CD4-positive, alpha-beta memory T cell (primary cell): Measurements from ENCODE around the gene GMDS. TPM values are rescaled to one million over a fixed set of nuclear protein-coding genes. Genes with fewer than 3 reads are reported as not detected.
"Not testable (repeated sequence)": the region's sequence is repeated elsewhere in the genome, so short reads cannot be mapped to it uniquely, and the experiment has no call there.

ENCODE experiments used
- CTCF ChIA-PET: fragments of 350-600 bp; sonication (Branson Sonifier 250); formaldehyde crosslinking; loops from one replicate; lab custom pipeline; 2021; ENCODE audit warnings: inconsistent platforms; ENCODE audit not compliant: partially characterized antibody; lab: Charles Lee
- POLR2A ChIA-PET: fragments of 350-600 bp; sonication (Branson Sonifier 250); formaldehyde crosslinking; loops from one replicate; lab custom pipeline; 2021; ENCODE audit not compliant: partially characterized antibody; lab: Charles Lee
- DNase-seq, 5 donors: peaks; one replicate each; pipeline versions ENCODE4 v3.0.0 to v3.0.0-alpha.2; 2020 to 2022; ENCODE audit warnings: mixed read lengths in 1 of 5
- H3K27ac ChIP-seq: one replicate; pipeline ENCODE4 v1.7.0; 2013; ENCODE audit warnings: low read depth, low read length
- H3K27me3 ChIP-seq: 2 replicates; pipeline ENCODE4 v1.7.0; 2013; ENCODE audit warnings: mild to moderate bottlenecking, low read length, moderate library complexity; ENCODE audit not compliant: insufficient read depth
- H3K36me3 ChIP-seq: 2 replicates; pipeline ENCODE4 v1.7.0; 2013; ENCODE audit warnings: mild to moderate bottlenecking, low read length, moderate library complexity; ENCODE audit not compliant: insufficient read depth
- H3K4me1 ChIP-seq: 2 replicates; pipeline ENCODE4 v1.7.0; 2013; ENCODE audit warnings: mild to moderate bottlenecking, low read length, moderate library complexity; ENCODE audit not compliant: insufficient read depth
- H3K4me3 ChIP-seq, 2 donors: one replicate each; pipeline ENCODE4 v1.7.0; 2013; ENCODE audit warnings: low read length in 2 of 2, mild to moderate bottlenecking in 1 of 2
- H3K9me3 ChIP-seq, 2 donors: one replicate each; pipeline ENCODE4 v1.7.0; 2013; ENCODE audit warnings: low read length in 2 of 2, control low read depth in 1 of 2; ENCODE audit not compliant: control insufficient read depth in 1 of 2
- H3K27ac Mint-ChIP-seq, 7 donors: one replicate each; pipeline ENCODE4 v1.8.0; 2020 to 2021; ENCODE audit warnings: mixed read lengths in 7 of 7, mild to moderate bottlenecking in 6 of 7, inconsistent platforms in 3 of 7, moderate library complexity in 3 of 7
- H3K27me3 Mint-ChIP-seq, 2 donors: one replicate each; pipeline ENCODE4 v1.8.0; 2020 to 2021; ENCODE audit warnings: mixed read lengths in 2 of 2
- H3K36me3 Mint-ChIP-seq, 2 donors: one replicate each; pipeline ENCODE4 v1.8.0; 2020 to 2021; ENCODE audit warnings: mixed read lengths in 2 of 2, inconsistent platforms in 1 of 2, mild to moderate bottlenecking in 1 of 2
- H3K4me1 Mint-ChIP-seq, 4 donors: one replicate each; pipeline ENCODE4 v1.8.0; 2020 to 2021; ENCODE audit warnings: mixed read lengths in 4 of 4, mild to moderate bottlenecking in 1 of 4
- H3K4me3 Mint-ChIP-seq, 8 donors: one replicate each; pipeline ENCODE4 v1.8.0; 2020 to 2021; ENCODE audit warnings: mixed read lengths in 8 of 8, mild to moderate bottlenecking in 7 of 8, moderate library complexity in 6 of 8, inconsistent platforms in 3 of 8
- H3K9me3 Mint-ChIP-seq, 8 donors: one replicate each; pipeline ENCODE4 v1.8.0; 2020 to 2021; ENCODE audit warnings: mixed read lengths in 8 of 8, mild to moderate bottlenecking in 5 of 8, inconsistent platforms in 3 of 8, moderate library complexity in 1 of 8
- intact Hi-C: fragments of 100-400 bp; cut with micrococcal nuclease; formaldehyde crosslinking; loops from one replicate; pipeline ENCODE4 v1.15.1; 2023
- polyA plus RNA-seq, 2 donors: library from polyadenylated mRNA; unstranded; fragments of 300-500 nt; fragmentation: Illumina TruSeq; gene quantifications; one replicate each; pipeline ENCODE4 v1.2.3, GENCODE V29; 2021
- total RNA-seq, 2 experiments: library from RNA; stranded (reverse); gene quantifications; one replicate each; pipeline ENCODE4 v1.2.3, GENCODE V29; 2021

Gene GMDS
- total and polyA plus RNA-seq, 4 experiments from 2014 or later: 12.1 to 24.0 (median 15.2) TPM

GRCh38 chr6:1698527-1698926, 546.9 kb downstream of the GMDS start:
- intact Hi-C loops: no loop called here
- H3K4me3 ChIP-seq: no peak overlapping the region
- H3K9me3 Mint-ChIP-seq: no peaks in the 10 kb centered on the region
- no peak overlapping the region for H3K27ac ChIP-seq
- H3K9me3 ChIP-seq: no peaks in the 10 kb centered on the region
- ChIA-PET POLR2A (no interaction called here), CTCF (interaction anchor here (0.9 kb wide), 1 partner anchor 21 kb away, joined by 3 read pairs; no protein-coding TSS in a partner anchor)
- no peaks in the 10 kb centered on the region for H3K27me3 ChIP-seq
- no peaks in the 10 kb centered on the region for H3K27me3 Mint-ChIP-seq
- H3K27ac Mint-ChIP-seq: no peak overlapping the region
- peaks cover 0 to 10% of the 10 kb centered on the region in 2 donors for H3K36me3 Mint-ChIP-seq
- no peaks in the 10 kb centered on the region for H3K4me1 Mint-ChIP-seq
- no peak overlapping the region for H3K4me3 Mint-ChIP-seq
- no peaks in the 10 kb centered on the region for H3K36me3 ChIP-seq
- H3K4me1 ChIP-seq: no peaks in the 10 kb centered on the region
- no peak for DNase-seq

- CTCF ChIA-PET: no interaction called here
- Mint-ChIP-seq H3K27me3 (no peaks in the 10 kb centered on the region), H3K9me3 (no peaks in the 10 kb centered on the region), H3K4me1 (no peaks in the 10 kb centered on the region), H3K36me3 (peaks cover 0 to 10% of the 10 kb centered on the region in 2 donors), H3K27ac (no peak overlapping the region), H3K4me3 (no peak overlapping the region)
- Histone ChIP-seq H3K27ac (no peak overlapping the region), H3K4me1 (no peaks in the 10 kb centered on the region), H3K36me3 (no peaks in the 10 kb centered on the region), H3K4me3 (no peak overlapping the region), H3K27me3 (no peaks in the 10 kb centered on the region), H3K9me3 (no peaks in the 10 kb centered on the region)
- DNase-seq: no peak
- intact Hi-C loops: no loop called here
- POLR2A ChIA-PET: no interaction called here
Observed at GRCh38 chr6:1697688-1698351, 547.6 kb downstream of the GMDS start.

DNA sequence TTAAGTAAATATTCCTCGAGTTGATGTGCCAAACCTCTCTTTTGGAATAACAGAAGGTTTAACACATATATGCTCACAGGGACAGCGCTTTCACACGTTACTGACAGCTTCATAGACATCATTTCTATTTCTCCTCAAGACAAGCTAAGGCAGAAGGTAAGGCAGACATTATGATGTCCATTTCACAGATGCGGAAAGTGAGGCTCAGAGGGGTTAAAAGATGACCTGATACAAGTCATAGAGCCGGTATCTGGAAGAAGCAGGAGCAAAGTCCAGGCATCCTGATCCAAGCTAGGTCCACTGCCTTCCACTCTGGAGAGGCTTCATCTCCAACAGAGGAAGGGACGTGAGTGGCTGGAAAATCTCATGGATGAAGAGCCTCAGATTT, 548.9 kb downstream of the GMDS start:
- Histone ChIP-seq H3K27me3 (no peaks in the 10 kb centered on the region), H3K9me3 (no peaks in the 10 kb centered on the region), H3K4me1 (no peaks in the 10 kb centered on the region), H3K27ac (no peak overlapping the region), H3K4me3 (no peak overlapping the region), H3K36me3 (no peaks in the 10 kb centered on the region)
- intact Hi-C loops: no loop called here
- no peak for DNase-seq
- H3K27me3 Mint-ChIP-seq: no peaks in the 10 kb centered on the region
- peaks cover 0 to 10% of the 10 kb centered on the region in 2 donors for H3K36me3 Mint-ChIP-seq
- no peak overlapping the region for H3K27ac Mint-ChIP-seq
- CTCF ChIA-PET: no interaction called here
- H3K9me3 Mint-ChIP-seq: peaks cover 0 to 3% (median 0%) of the 10 kb centered on the region in 8 donors
- H3K4me1 Mint-ChIP-seq: no peaks in the 10 kb centered on the region
- POLR2A ChIA-PET: no interaction called here
- no peak overlapping the region for H3K4me3 Mint-ChIP-seq

DNA sequence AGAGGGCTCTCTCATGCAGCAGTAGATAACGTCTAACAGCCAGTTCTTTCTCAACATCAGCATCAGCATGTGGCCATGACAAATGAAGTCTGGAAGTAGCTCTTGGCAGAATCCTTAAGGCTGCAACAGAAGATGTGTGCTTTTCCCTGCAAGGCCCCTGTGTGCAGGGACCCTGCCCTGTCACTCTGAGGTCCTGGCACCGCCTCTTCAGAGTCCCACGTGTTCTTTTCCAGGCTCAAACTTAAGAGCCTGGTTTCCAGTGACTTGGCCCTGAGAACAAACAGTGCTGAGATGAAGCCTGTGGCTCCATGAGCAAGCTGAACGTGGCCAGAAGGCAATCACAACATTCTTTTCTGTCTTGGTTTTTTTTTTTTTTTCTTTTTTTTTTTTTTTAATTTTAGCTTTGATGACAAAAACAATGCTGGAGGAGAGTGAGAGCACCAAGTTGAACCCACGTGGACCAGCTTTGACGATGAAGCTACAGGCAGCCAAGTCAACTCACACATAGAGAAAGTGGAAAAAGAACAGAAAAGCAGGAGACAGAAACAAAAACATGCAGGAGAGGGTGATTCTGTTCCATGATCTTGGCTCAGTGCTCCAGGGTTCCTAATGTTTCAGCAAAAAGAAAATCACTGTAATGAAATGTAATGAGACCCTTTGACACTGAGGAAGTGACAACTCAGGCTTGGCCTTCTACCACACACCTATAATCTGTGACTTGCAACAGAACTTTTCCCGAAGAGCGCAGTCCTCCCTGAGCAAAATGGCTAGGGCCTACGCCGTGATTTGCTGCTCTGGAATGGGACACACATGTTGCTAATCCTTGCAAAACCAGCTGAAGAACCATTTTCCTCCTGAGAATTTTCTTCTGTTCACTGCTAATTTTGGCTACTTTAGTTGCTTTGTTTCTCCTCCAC, 549.6 kb downstream of the GMDS start:
- no peaks in the 10 kb centered on the region for H3K36me3 ChIP-seq
- Mint-ChIP-seq H3K4me3 (no peak overlapping the region), H3K9me3 (peaks cover 0 to 3% (median 0%) of the 10 kb centered on the region in 8 donors), H3K36me3 (peaks cover 0 to 10% of the 10 kb centered on the region in 2 donors), H3K4me1 (no peaks in the 10 kb centered on the region), H3K27ac (no peak overlapping the region), H3K27me3 (no peaks in the 10 kb centered on the region)
- CTCF ChIA-PET: no interaction called here
- no peaks in the 10 kb centered on the region for H3K27me3 ChIP-seq
- H3K4me3 ChIP-seq: no peak overlapping the region
- no peaks in the 10 kb centered on the region for H3K4me1 ChIP-seq
- POLR2A ChIA-PET: no interaction called here
- H3K27ac ChIP-seq: no peak overlapping the region
- no peaks in the 10 kb centered on the region for H3K9me3 ChIP-seq
- intact Hi-C loops: no loop called here
- DNase-seq: no peak

DNA sequence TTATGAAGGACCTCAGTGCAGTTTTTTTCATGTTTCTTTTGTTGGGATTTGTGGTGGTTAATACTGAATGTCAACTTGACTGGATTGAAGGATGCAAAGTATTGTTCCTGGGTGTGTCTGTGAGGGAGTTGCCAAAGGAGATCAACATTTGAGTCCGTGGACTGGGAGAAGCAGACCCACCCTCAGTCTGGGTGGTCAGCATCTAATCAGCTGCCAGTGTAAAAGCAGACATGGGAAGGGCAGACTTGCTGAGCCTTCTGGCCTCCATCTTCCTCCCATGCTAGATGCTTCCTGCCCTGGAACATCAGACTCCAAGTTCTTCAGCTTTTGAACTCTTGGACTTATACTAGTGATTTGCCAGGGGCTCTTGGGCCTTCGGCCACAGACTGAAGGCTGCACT, 553.6 kb downstream of the GMDS start:
- H3K4me3 Mint-ChIP-seq, H3K27me3 ChIP-seq, H3K4me3 ChIP-seq, CTCF ChIA-PET, H3K9me3 Mint-ChIP-seq, H3K4me1 ChIP-seq, DNase-seq, intact Hi-C loops, POLR2A ChIA-PET, H3K36me3 ChIP-seq, H3K9me3 ChIP-seq, H3K27ac Mint-ChIP-seq, H3K4me1 Mint-ChIP-seq, H3K27ac ChIP-seq, H3K27me3 Mint-ChIP-seq: not testable (repeated sequence)
- H3K36me3 Mint-ChIP-seq: peaks cover 0 to 21% of the 10 kb centered on the region in 2 donors

- H3K27ac Mint-ChIP-seq, H3K27me3 Mint-ChIP-seq, H3K27me3 ChIP-seq, H3K4me1 ChIP-seq, H3K9me3 Mint-ChIP-seq, H3K4me3 Mint-ChIP-seq, H3K4me3 ChIP-seq, intact Hi-C loops, H3K27ac ChIP-seq, H3K9me3 ChIP-seq, CTCF ChIA-PET, H3K36me3 ChIP-seq, H3K4me1 Mint-ChIP-seq, POLR2A ChIA-PET, DNase-seq: not testable (repeated sequence)
- peaks cover 0 to 16% of the 10 kb centered on the region in 2 donors for H3K36me3 Mint-ChIP-seq
Observed at GRCh38 chr6:1690656-1691055, 554.7 kb downstream of the GMDS start.

GRCh38 chr6:1689141-1689540, 556.3 kb downstream of the GMDS start:
- Mint-ChIP-seq H3K4me1 (peaks cover 0 to 2% (median 0%) of the 10 kb centered on the region in 4 donors), H3K36me3 (peaks cover 0 to 20% of the 10 kb centered on the region in 2 donors), H3K27ac (no peak overlapping the region), H3K9me3 (peaks cover 0 to 5% (median 0%) of the 10 kb centered on the region in 8 donors), H3K27me3 (no peaks in the 10 kb centered on the region), H3K4me3 (no peak overlapping the region)
- Histone ChIP-seq H3K4me1 (no peaks in the 10 kb centered on the region), H3K4me3 (no peak overlapping the region), H3K36me3 (no peaks in the 10 kb centered on the region), H3K9me3 (no peaks in the 10 kb centered on the region), H3K27ac (no peak overlapping the region), H3K27me3 (no peaks in the 10 kb centered on the region)
- intact Hi-C loops: no loop called here
- no peak for DNase-seq
- ChIA-PET POLR2A (no interaction called here), CTCF (no interaction called here)
